ENCODE results near the gene TRIAP1.

GRCh38 chr12:120495186-120495730 lies 49.1 kb upstream of the TRIAP1 start:
- no peak for TF ChIP-seq POLR2A (IDR thresholded peaks at IDR 0.05; ENCODE audit: extremely low read depth, insufficient read length)
- TF ChIP-seq CTCF (IDR thresholded peaks at IDR 0.05; ENCODE audit: low read depth, low read length) = no peak
- no peak for TF ChIP-seq MAX (IDR thresholded peaks at IDR 0.05; ENCODE audit: low read depth, low read length)
- TF ChIP-seq MYC (IDR thresholded peaks at IDR 0.05; ENCODE audit: low read depth, low read length) = no peak

Data from NB4 (cell line).